Bronchial epithelial cell (primary cell): ENCODE measurements around the gene IARS2. TPM values are rescaled to one million over a fixed set of nuclear protein-coding genes. Genes with fewer than 3 reads are reported as not detected.

Experiments
- DNase-seq: peaks from one replicate; pipeline ENCODE4 v3.0.0-alpha.2; 2010; ENCODE audit warnings: low read depth
- FAIRE-seq: peaks from 2 replicates; lab custom pipeline; 2011; peaks lifted over from hg19 to GRCh38; lab: Jason Lieb, UNC
- H3K27me3 ChIP-seq: 2 replicates; pipeline ENCODE4 v1.5.1; 2011; ENCODE audit warnings: low read length; ENCODE audit not compliant: control insufficient read depth, insufficient read depth
- H3K36me3 ChIP-seq: 2 replicates; pipeline ENCODE4 v1.5.1; 2011; ENCODE audit warnings: low read length; ENCODE audit not compliant: control insufficient read depth, insufficient read depth
- H3K4me3 ChIP-seq: 2 replicates; pipeline ENCODE4 v1.5.1; 2011; ENCODE audit warnings: mild to moderate bottlenecking, low read depth, low read length, control low read depth
- CTCF ChIP-seq: IDR thresholded peaks from 2 replicates; pipeline ENCODE4 v1.5.1; 2011; ENCODE audit warnings: mild to moderate bottlenecking, moderate library complexity, low read length, control low read depth, inconsistent platforms; ENCODE audit not compliant: insufficient read depth, severe bottlenecking
- total RNA-seq: library from RNA; depleted of rRNA; stranded (reverse); fragments of >200 nt; gene quantifications from 2 replicates; pipeline ENCODE4 v1.2.1, GENCODE V29; 2014

Gene IARS2
- total RNA-seq, 1 donor from 2014 or later = 113 TPM

- FAIRE-seq = no peak
- Histone ChIP-seq H3K4me3 (no peak overlapping the region), H3K27me3 (no peaks in the 10 kb centered on the region), H3K36me3 (peaks cover 8% of the 10 kb centered on the region)
- TF ChIP-seq CTCF = no peak
- DNase-seq = no peak
Observed at GRCh38 chr1:220060876-220061275, 33.1 kb upstream of the IARS2 start.

GRCh38 chr1:220062629-220063028 is 31.3 kb upstream of the IARS2 start:
- no peak for FAIRE-seq
- no peaks in the 10 kb centered on the region for H3K27me3 ChIP-seq
- TF ChIP-seq CTCF = no peak

GRCh38 chr1:220067269-220068204 is 26.4 kb upstream of the IARS2 start:
- H3K27me3 ChIP-seq = no peaks in the 10 kb centered on the region
- FAIRE-seq = no peak
- DNase-seq = peak; percentile 91
- no peak overlapping the region for H3K4me3 ChIP-seq
- peaks cover 10% of the 10 kb centered on the region for H3K36me3 ChIP-seq
- TF ChIP-seq CTCF = no peak

More at GRCh38 chr1:220062629-220063028, 31.3 kb upstream of the IARS2 start:
- Histone ChIP-seq H3K36me3 (peaks cover 9% of the 10 kb centered on the region), H3K4me3 (no peak overlapping the region)
- DNase-seq = no peak

GRCh38 chr1:220076861-220077762 is 16.8 kb upstream of the IARS2 start:
- DNase-seq = peak; percentile 3
- no peak overlapping the region for H3K4me3 ChIP-seq
- TF ChIP-seq CTCF = no peak
- H3K27me3 ChIP-seq = no peaks in the 10 kb centered on the region
- no peak for FAIRE-seq
- peaks cover 1% of the 10 kb centered on the region for H3K36me3 ChIP-seq

GRCh38 chr1:220077887-220078286 is 16.0 kb upstream of the IARS2 start:
- H3K36me3 ChIP-seq = no peaks in the 10 kb centered on the region
- no peak for TF ChIP-seq CTCF
- FAIRE-seq (no peak), DNase-seq (no peak)
- H3K27me3 ChIP-seq = no peaks in the 10 kb centered on the region
- H3K4me3 ChIP-seq = no peak overlapping the region
